Activated T-helper 17 cell treated with anti-CD3 and anti-CD28 coated beads, Interleukin-2, amount 50 U/mL, for 72 hours (primary cell): ENCODE measurements around the gene RNF26. TPM values are rescaled to one million over a fixed set of nuclear protein-coding genes. Genes with fewer than 3 reads are reported as not detected.
A peak's percentile ranks its signal among the peaks of the same experiment; 100 is the strongest.

Experiments used
- ATAC-seq: fragments of 150-1000 bp; cut with Tn5 transposase; replicated peaks from 2 replicates; pipeline ENCODE4 v1.10.0; 2021; ENCODE audit warnings: mild to moderate bottlenecking, moderate library complexity
- H3K27ac Mint-ChIP-seq: one replicate; pipeline ENCODE4 v1.8.0; 2022; ENCODE audit warnings: mixed read lengths
- H3K27me3 Mint-ChIP-seq: one replicate; pipeline ENCODE4 v1.8.0; 2022; ENCODE audit warnings: mixed read lengths
- H3K36me3 Mint-ChIP-seq: one replicate; pipeline ENCODE4 v1.8.0; 2022; ENCODE audit warnings: low read depth, mild to moderate bottlenecking, mixed read lengths
- H3K4me1 Mint-ChIP-seq: one replicate; pipeline ENCODE4 v1.8.0; 2022; ENCODE audit warnings: mixed read lengths
- H3K4me3 Mint-ChIP-seq: one replicate; pipeline ENCODE4 v1.8.0; 2022; ENCODE audit warnings: mild to moderate bottlenecking, mixed read lengths
- H3K9me3 Mint-ChIP-seq: one replicate; pipeline ENCODE4 v1.8.0; 2022; ENCODE audit warnings: mixed read lengths
- total RNA-seq, 2 donors: library from RNA; stranded (reverse); gene quantifications; one replicate each; pipeline ENCODE4 v1.2.3, GENCODE V29; 2022

The RNF26 gene
- total RNA-seq, 2 donors from 2014 or later: 23.7 to 32.6 TPM

GRCh38 chr11:119338318-119338890 is 4.1 kb downstream of the RNF26 start:
- peak; percentile 29 for ATAC-seq
- Mint-ChIP-seq H3K4me3 (peak overlapping the region; percentile 41), H3K27me3 (peaks cover 25% of the 10 kb centered on the region), H3K9me3 (no peaks in the 10 kb centered on the region), H3K36me3 (peaks cover 6% of the 10 kb centered on the region), H3K27ac (no peak overlapping the region), H3K4me1 (peaks cover 12% of the 10 kb centered on the region)

- Mint-ChIP-seq H3K4me1 (peaks cover 12% of the 10 kb centered on the region), H3K27me3 (peaks cover 26% of the 10 kb centered on the region), H3K36me3 (peaks cover 6% of the 10 kb centered on the region), H3K4me3 (peak overlapping the region; percentile 41), H3K9me3 (no peaks in the 10 kb centered on the region), H3K27ac (no peak overlapping the region)
- no peak for ATAC-seq
Observed at GRCh38 chr11:119338965-119339588, 4.8 kb downstream of the RNF26 start.

- Mint-ChIP-seq H3K27ac (no peak overlapping the region), H3K9me3 (no peaks in the 10 kb centered on the region), H3K36me3 (peaks cover 6% of the 10 kb centered on the region), H3K4me1 (peaks cover 12% of the 10 kb centered on the region), H3K4me3 (peak overlapping the region; percentile 41), H3K27me3 (peaks cover 26% of the 10 kb centered on the region)
- ATAC-seq: peak; percentile 49
Observed at GRCh38 chr11:119339589-119340334, 5.4 kb downstream of the RNF26 start.

GRCh38 chr11:119340335-119341221 is 6.3 kb downstream of the RNF26 start, which contains the start of gene C1QTNF5:
Gene C1QTNF5, minus strand, starts transcription at chr11:119340883. Its CDS starts 486 bp downstream, at chr11:119340397.
- H3K4me3 Mint-ChIP-seq: no peak within 1 kb of the TSS
- ATAC-seq: no peak
- H3K27me3 Mint-ChIP-seq: peaks cover 31% of the 10 kb centered on the region
- H3K9me3 Mint-ChIP-seq: no peaks in the 10 kb centered on the region
- H3K36me3 Mint-ChIP-seq: peaks cover 6% of the 10 kb centered on the region
- H3K4me1 Mint-ChIP-seq: peaks cover 12% of the 10 kb centered on the region
- H3K27ac Mint-ChIP-seq: no peak within 1 kb of the TSS

GRCh38 chr11:119341222-119342022 is 7.1 kb downstream of the RNF26 start:
- peaks cover 12% of the 10 kb centered on the region for H3K4me1 Mint-ChIP-seq
- H3K27ac Mint-ChIP-seq: no peak overlapping the region
- H3K27me3 Mint-ChIP-seq: peaks cover 31% of the 10 kb centered on the region
- H3K4me3 Mint-ChIP-seq: no peak overlapping the region
- H3K36me3 Mint-ChIP-seq: peaks cover 6% of the 10 kb centered on the region
- no peak for ATAC-seq
- H3K9me3 Mint-ChIP-seq: no peaks in the 10 kb centered on the region

- no peak overlapping the region for H3K27ac Mint-ChIP-seq
- peaks cover 6% of the 10 kb centered on the region for H3K36me3 Mint-ChIP-seq
- H3K4me3 Mint-ChIP-seq: no peak overlapping the region
- H3K4me1 Mint-ChIP-seq: peaks cover 12% of the 10 kb centered on the region
- H3K27me3 Mint-ChIP-seq: peaks cover 34% of the 10 kb centered on the region
- ATAC-seq: no peak
- no peaks in the 10 kb centered on the region for H3K9me3 Mint-ChIP-seq
Observed at GRCh38 chr11:119342023-119342300, 7.6 kb downstream of the RNF26 start.

- no peaks in the 10 kb centered on the region for H3K9me3 Mint-ChIP-seq
- H3K4me1 Mint-ChIP-seq: peaks cover 12% of the 10 kb centered on the region
- H3K27me3 Mint-ChIP-seq: peaks cover 34% of the 10 kb centered on the region
- H3K27ac Mint-ChIP-seq: no peak overlapping the region
- no peak for ATAC-seq
- H3K4me3 Mint-ChIP-seq: no peak overlapping the region
- H3K36me3 Mint-ChIP-seq: peaks cover 6% of the 10 kb centered on the region
Observed at GRCh38 chr11:119342362-119343130, 8.2 kb downstream of the RNF26 start.

GRCh38 chr11:119343726-119344125 is 9.4 kb downstream of the RNF26 start:
- H3K9me3 Mint-ChIP-seq: no peaks in the 10 kb centered on the region
- H3K4me1 Mint-ChIP-seq: peaks cover 11% of the 10 kb centered on the region
- ATAC-seq: no peak
- peaks cover 31% of the 10 kb centered on the region for H3K27me3 Mint-ChIP-seq
- peaks cover 6% of the 10 kb centered on the region for H3K36me3 Mint-ChIP-seq
- no peak overlapping the region for H3K4me3 Mint-ChIP-seq
- no peak overlapping the region for H3K27ac Mint-ChIP-seq

- peaks cover 1% of the 10 kb centered on the region for H3K36me3 Mint-ChIP-seq
- no peak for ATAC-seq
- H3K9me3 Mint-ChIP-seq: no peaks in the 10 kb centered on the region
- no peak overlapping the region for H3K4me3 Mint-ChIP-seq
- peaks cover 5% of the 10 kb centered on the region for H3K4me1 Mint-ChIP-seq
- no peak overlapping the region for H3K27ac Mint-ChIP-seq
- H3K27me3 Mint-ChIP-seq: peaks cover 27% of the 10 kb centered on the region
Observed at GRCh38 chr11:119344291-119345010, 10.1 kb downstream of the RNF26 start.

- peaks cover 5% of the 10 kb centered on the region for H3K4me1 Mint-ChIP-seq
- no peaks in the 10 kb centered on the region for H3K9me3 Mint-ChIP-seq
- ATAC-seq: no peak
- no peak overlapping the region for H3K27ac Mint-ChIP-seq
- no peaks in the 10 kb centered on the region for H3K36me3 Mint-ChIP-seq
- H3K27me3 Mint-ChIP-seq: peaks cover 26% of the 10 kb centered on the region
- H3K4me3 Mint-ChIP-seq: no peak overlapping the region
Observed at GRCh38 chr11:119345685-119346084, 11.4 kb downstream of the RNF26 start.

GRCh38 chr11:119346605-119347004 is 12.3 kb downstream of the RNF26 start, which contains the start of gene MFRP:
Gene MFRP, minus strand, starts transcription at chr11:119346705. Its CDS starts 192 bp downstream, at chr11:119346513.
- no peak for ATAC-seq
- no peaks in the 10 kb centered on the region for H3K9me3 Mint-ChIP-seq
- H3K36me3 Mint-ChIP-seq: no peaks in the 10 kb centered on the region
- peaks cover 5% of the 10 kb centered on the region for H3K4me1 Mint-ChIP-seq
- H3K27me3 Mint-ChIP-seq: peaks cover 26% of the 10 kb centered on the region
- H3K27ac Mint-ChIP-seq: no peak within 1 kb of the TSS
- no peak within 1 kb of the TSS for H3K4me3 Mint-ChIP-seq

- H3K4me1 Mint-ChIP-seq: peaks cover 5% of the 10 kb centered on the region
- peaks cover 26% of the 10 kb centered on the region for H3K27me3 Mint-ChIP-seq
- no peak for ATAC-seq
- H3K4me3 Mint-ChIP-seq: no peak overlapping the region
- H3K27ac Mint-ChIP-seq: no peak overlapping the region
- H3K36me3 Mint-ChIP-seq: no peaks in the 10 kb centered on the region
- H3K9me3 Mint-ChIP-seq: no peaks in the 10 kb centered on the region
Observed at GRCh38 chr11:119347242-119347641, 12.9 kb downstream of the RNF26 start.
